Choroid plexus epithelial cell (primary cell): ENCODE results near the gene TTC28.

Source experiments
- DNase-seq: peaks from one replicate; pipeline ENCODE4 v3.0.0-alpha.2; 2010; ENCODE audit warnings: low read depth
- H3K4me3 ChIP-seq: 2 replicates; pipeline ENCODE4 v1.5.1; 2011; ENCODE audit warnings: low read depth, mild to moderate bottlenecking, control low read depth, low read length, moderate library complexity
- CTCF ChIP-seq: conservative IDR thresholded peaks from 2 replicates; pipeline ENCODE4 v1.5.1; 2011; ENCODE audit warnings: low read depth, mild to moderate bottlenecking, control low read depth, inconsistent platforms, low read length, moderate library complexity

The TTC28 gene

GRCh38 chr22:28013611-28014010, 666.0 kb downstream of the TTC28 start:
- no peak for TF ChIP-seq CTCF
- DNase-seq = no peak
- no peak overlapping the region for H3K4me3 ChIP-seq

- DNase-seq = no peak
- no peak overlapping the region for H3K4me3 ChIP-seq
- TF ChIP-seq CTCF = no peak
Measured at GRCh38 chr22:28012832-28013460, 666.7 kb downstream of the TTC28 start.

GRCh38 chr22:28009272-28009827, 670.3 kb downstream of the TTC28 start:
- peak; percentile 99 for TF ChIP-seq CTCF
- DNase-seq = peak; percentile 90
- no peak overlapping the region for H3K4me3 ChIP-seq

GRCh38 chr22:28008649-28009048, 671.0 kb downstream of the TTC28 start:
- H3K4me3 ChIP-seq = no peak overlapping the region
- TF ChIP-seq CTCF = no peak
- DNase-seq = no peak

- no peak for TF ChIP-seq CTCF
- H3K4me3 ChIP-seq = no peak overlapping the region
- no peak for DNase-seq
Measured at GRCh38 chr22:28008056-28008455, 671.6 kb downstream of the TTC28 start.

- no peak for TF ChIP-seq CTCF
- no peak for DNase-seq
- H3K4me3 ChIP-seq = no peak overlapping the region
Measured at GRCh38 chr22:28006271-28006670, 673.4 kb downstream of the TTC28 start.

- no peak for DNase-seq
- no peak for TF ChIP-seq CTCF
- no peak overlapping the region for H3K4me3 ChIP-seq
Measured at GRCh38 chr22:28005513-28005912, 674.1 kb downstream of the TTC28 start.
